HG03469 (cell line): ENCODE results near the gene BMAL2.

Experiments
- ATAC-seq: cut with Tn5 transposase; IDR thresholded peaks from one replicate; pipeline ENCODE4 v1.9.1; 2021; ENCODE audit warnings: mild to moderate bottlenecking, moderate library complexity, moderate number of reproducible peaks; ENCODE audit not compliant: unreplicated experiment

BMAL2 gene

DNA sequence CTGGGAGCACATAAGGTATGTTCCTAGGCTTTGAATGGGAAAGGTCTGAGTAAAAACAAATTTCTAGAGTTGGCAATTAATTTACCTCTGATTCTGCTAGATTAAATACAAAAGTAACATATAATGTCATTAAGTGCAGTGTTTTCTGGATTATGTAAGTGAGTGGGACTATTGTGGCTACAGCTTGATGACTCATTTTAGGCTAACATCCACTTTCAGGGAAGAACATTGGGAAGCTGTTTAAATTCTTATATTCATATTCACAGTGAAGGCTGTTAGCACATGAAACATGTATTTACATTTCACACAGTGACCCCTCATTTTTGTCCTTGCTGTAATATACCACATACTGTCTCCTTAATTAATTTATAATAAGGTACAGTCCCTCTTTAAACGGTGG is 13.2 kb upstream of the BMAL2 start:
- no peak for ATAC-seq

GRCh38 chr12:27319848-27320247 is 12.8 kb upstream of the BMAL2 start:
- ATAC-seq: no peak

GRCh38 chr12:27324530-27324929 is 8.1 kb upstream of the BMAL2 start:
- no peak for ATAC-seq

- no peak for ATAC-seq
Observed at GRCh38 chr12:27330846-27331245, 1.8 kb upstream of the BMAL2 start.

- peak; percentile 31 for ATAC-seq
Observed at GRCh38 chr12:27331291-27331926, 1.2 kb upstream of the BMAL2 start.

- ATAC-seq: no peak
Observed at GRCh38 chr12:27331927-27332324, 710 bp upstream of the BMAL2 start.

GRCh38 chr12:27332407-27332713 is 276 bp upstream of the BMAL2 start:
- no peak for ATAC-seq

DNA sequence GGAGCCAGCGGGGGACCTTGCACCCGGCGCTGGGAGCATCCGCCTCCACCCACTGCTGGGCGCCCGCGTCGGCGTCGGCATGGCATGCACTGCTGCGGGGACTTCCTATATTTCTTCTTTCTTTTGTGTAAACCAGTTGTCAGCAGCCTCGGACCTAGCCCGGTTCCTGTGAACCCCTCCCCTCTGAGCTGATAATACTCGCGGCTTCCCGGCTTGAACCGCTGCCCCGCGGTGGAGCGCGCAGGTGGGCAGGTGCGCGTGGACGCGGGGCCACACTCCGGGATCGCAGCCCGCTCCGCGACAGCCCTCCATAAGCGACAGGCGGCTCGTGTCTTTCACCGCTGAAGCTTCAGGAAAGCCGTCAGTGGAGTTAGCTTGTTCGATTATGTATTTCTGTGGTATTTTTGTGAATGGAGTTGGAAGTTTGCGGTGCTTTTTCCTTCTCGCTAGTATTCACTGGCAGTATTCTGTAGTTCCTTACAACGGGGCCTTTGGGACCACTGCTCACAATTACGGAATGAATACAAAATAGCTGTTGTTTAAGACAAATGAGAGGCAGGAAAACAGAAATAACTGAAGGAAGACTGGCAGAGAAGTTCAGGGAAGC is 870 bp downstream of the BMAL2 start:
- peak; percentile 8 for ATAC-seq

DNA sequence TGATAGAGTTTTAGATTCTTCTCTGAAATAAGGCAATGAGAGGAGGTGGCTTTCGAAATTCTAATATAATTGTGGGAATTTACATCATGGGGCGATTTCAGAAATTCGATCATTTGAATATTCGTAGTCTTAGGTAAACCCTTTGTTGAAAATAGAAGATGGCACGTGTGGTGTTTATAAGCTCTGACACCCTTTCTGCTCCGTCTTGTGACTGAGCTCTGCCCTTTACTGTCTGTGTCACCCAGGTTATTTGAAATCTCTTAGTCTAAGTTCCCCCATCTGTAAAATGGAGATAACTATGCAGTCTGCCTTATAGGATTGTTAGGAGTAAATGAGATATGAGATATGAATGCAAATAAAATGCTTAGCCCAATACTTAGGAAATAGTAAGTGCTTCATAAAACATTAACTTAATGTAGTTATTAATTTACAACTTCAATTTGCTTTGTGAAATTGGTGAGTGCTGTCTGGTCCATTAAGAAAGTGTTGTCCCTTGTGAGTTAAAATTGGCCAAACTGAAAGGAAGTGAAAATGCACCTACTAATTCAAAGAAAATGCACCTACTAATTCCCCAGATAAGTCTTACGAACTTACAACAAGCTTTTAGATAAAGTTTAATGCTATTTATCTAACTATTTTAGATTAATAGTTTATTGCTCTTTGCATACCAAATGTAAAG is 1.5 kb downstream of the BMAL2 start:
- ATAC-seq: no peak

GRCh38 chr12:27334721-27335082 is 2.1 kb downstream of the BMAL2 start:
- ATAC-seq: no peak

DNA sequence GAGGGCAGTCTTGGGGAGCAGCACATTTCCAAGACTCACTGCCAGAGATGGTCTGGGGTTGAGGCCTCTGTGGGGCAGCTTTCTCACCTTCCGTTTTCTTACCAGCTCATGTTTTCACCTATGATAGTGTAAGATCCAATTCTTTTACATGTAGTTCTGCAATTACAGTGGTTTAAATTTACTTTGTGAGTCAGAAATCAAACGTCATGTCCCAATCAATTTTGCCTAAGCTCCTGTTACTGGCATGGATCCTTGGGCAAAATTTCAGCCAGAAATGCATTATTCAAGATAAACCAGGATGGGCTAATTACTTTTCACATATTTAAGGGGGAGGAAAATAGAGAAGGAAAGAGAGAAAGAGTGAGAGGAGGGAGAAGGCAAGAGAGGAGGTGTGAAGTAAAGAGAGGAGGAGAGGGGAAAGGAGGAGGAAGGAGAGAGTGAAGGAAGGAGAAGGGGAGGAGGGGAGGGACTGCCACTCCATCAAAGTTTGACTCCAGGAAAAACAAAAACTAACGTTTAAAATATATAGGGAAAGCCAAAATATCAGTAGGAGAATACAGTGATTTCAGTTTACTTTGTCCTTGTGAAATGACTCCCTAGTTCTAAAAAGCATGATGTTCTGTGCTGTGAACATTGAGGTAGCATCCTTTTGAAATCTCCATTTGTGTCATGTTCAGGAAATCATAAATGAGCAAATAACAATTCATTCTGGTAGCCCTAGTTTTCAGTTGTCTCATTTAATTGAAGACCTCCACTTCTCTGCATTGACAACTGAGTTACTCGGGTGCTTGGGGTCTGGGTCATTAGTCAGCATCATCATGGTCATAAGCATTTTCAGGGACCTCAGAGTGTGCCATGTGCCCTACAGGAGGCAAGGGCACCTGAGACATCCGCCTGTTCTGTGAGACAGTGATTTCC is 3.0 kb downstream of the BMAL2 start:
- ATAC-seq: no peak

DNA sequence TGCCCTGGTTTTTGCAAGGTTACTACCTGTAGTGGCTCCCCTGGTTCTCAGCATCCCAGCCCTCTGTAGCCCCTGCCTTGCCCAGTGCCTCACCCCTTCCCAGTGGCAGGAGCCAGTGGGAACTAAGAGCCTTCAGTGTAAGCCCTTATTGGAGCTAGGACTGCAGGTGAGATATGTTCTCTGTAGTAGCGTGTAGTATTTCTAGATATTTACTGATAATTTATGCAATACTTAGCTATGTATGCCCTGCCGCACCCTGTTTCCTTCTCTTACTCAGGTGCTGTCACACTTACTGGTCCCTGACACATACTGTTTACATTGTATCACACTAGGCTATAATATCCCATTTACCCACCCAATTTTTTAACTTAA is 3.6 kb downstream of the BMAL2 start:
- ATAC-seq: no peak

GRCh38 chr12:27337376-27337775 is 4.7 kb downstream of the BMAL2 start:
- no peak for ATAC-seq

DNA sequence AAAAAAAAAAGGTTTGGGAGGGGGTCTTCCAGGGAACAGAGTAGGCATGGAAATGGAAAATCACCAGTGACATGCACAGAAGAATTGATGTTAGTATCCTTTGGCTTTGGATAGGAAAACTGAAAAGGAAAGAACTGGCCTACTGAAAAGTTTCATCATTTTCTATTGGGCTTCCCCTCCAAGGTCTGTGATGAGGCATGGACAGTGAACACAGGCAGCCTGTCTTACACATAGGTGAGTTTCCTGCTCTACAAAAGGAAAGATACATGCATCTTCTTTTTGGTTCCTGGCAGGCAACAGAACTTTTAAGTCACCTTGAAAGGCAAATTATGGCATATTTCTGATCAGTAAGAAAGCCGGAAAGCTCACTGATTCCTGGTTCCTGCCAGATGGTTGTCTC is 5.8 kb downstream of the BMAL2 start:
- no peak for ATAC-seq

DNA sequence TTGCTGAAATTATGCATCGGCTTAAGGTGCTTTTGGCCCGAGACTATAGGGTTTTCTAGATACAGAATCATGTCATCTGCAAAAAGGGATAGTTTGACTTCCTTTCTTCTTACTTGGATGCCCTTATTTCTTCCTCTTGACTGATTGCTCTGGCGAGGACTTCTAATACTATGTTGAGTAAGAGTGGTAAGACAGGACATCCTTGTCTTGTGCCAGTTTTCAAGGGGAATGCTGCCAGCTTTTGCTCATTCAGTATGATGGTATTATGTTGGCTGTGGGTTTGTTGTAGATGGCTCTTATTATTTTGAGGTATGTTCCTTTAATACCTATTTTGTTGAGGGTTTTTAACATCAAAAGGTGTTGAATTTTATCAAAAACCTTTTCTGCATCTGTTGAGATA is 8.3 kb downstream of the BMAL2 start:
- ATAC-seq: no peak

- ATAC-seq: no peak
Observed at GRCh38 chr12:27342536-27342935, 9.9 kb downstream of the BMAL2 start.

- ATAC-seq: no peak
Observed at GRCh38 chr12:27343255-27344000, 10.8 kb downstream of the BMAL2 start.

DNA sequence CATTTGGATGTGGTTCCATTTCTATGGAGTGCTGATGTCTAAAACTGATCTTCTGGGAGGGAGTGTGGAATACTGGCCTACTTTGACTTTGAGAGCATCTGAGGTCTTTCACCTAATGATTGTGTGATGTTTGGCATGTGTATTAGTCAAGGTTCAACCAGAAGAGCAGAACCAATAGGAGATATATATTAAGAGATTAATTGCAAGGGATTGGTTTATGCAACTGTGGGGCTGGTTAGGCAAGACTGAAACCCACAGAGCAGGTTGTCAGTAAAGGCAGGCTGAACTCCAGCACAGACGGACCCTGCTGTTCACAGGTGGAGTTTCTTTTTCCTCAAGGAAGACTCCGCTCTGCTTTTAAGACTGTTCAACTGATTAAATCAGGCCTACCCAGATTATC is 11.6 kb downstream of the BMAL2 start:
- ATAC-seq: no peak

GRCh38 chr12:27344760-27345159 is 12.1 kb downstream of the BMAL2 start:
- ATAC-seq: no peak

GRCh38 chr12:27345376-27345775 is 12.7 kb downstream of the BMAL2 start:
- no peak for ATAC-seq

DNA sequence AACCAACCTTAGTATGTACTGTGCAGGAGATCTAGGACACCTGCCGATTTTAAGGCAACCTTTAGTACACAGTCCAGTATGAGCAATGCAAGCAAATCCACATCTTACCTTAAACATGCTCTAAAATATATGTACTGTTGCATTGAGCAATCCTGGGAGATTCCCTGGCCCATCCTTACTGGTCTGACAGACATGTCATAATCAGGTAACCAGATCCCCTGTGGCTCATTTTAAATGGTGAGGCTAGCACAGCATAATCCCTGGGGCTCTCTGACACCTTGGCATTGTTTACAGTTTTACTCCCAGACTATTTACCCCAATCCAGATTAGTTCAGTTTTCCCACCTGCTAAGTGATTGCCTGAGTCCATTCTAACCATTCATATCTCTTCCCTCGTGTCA is 15.1 kb downstream of the BMAL2 start:
- no peak for ATAC-seq
